PC-3 (cell line): Measurements from ENCODE around the gene BCAS4. TPM values are rescaled to one million over a fixed set of nuclear protein-coding genes. Genes with fewer than 3 reads are reported as not detected.

Experiments used
- ATAC-seq: fragments of 200-7000 bp; cut with Tn5 transposase; 2 replicates; pipeline ENCODE4 v1.9.1; 2020; ENCODE audit warnings: mild to moderate bottlenecking, moderate library complexity
- BruUV-seq: library from RNA; stranded (reverse); fragments of 400-500 nt; replicated peaks from 2 replicates; lab custom pipeline; 2021; lab: Mats Ljungman, UMichigan
- CTCF ChIA-PET: fragments of 300-600 bp; sonication (Branson Sonifier 250); formaldehyde crosslinking; loops from one replicate; lab custom pipeline; 2022; ENCODE audit warnings: antibody characterized with exemption; lab: Charles Lee
- POLR2A ChIA-PET: fragments of 300-600 bp; sonication (Branson Sonifier 250); formaldehyde crosslinking; loops from one replicate; lab custom pipeline; 2022; ENCODE audit warnings: antibody characterized with exemption; ENCODE audit not compliant: unreplicated experiment; lab: Charles Lee
- DNase-seq: peaks from one replicate; pipeline ENCODE4 v3.0.0-alpha.2; 2015
- H2AFZ ChIP-seq: fragments of 300-600 bp; sonication (generic); 2 replicates; pipeline ENCODE4 v1.6.0; 2016; ENCODE audit warnings: antibody characterized with exemption, low read length
- H3F3A ChIP-seq: fragments of 300-600 bp; sonication (generic); one replicate; pipeline ENCODE4 v1.6.0; 2017; ENCODE audit warnings: antibody characterized with exemption, low read length, control low read depth, mild to moderate bottlenecking; ENCODE audit not compliant: unreplicated experiment
- H3K27ac ChIP-seq: fragments of 300-600 bp; sonication (generic); 2 replicates; pipeline ENCODE4 v1.5.1; 2016; ENCODE audit warnings: mild to moderate bottlenecking, low read length
- H3K27me3 ChIP-seq: fragments of 300-600 bp; sonication (generic); 2 replicates; pipeline ENCODE4 v1.6.1; 2016; ENCODE audit warnings: low read length, mixed read lengths
- H3K36me3 ChIP-seq: fragments of 300-600 bp; sonication (generic); 2 replicates; pipeline ENCODE4 v1.6.1; 2016; ENCODE audit warnings: low read depth, mixed run types, low read length, mixed read lengths
- H3K4me1 ChIP-seq: fragments of 300-600 bp; sonication (generic); 2 replicates; pipeline ENCODE4 v1.5.1; 2016; ENCODE audit warnings: low read length; ENCODE audit not compliant: insufficient read depth
- H3K4me2 ChIP-seq: fragments of 300-600 bp; sonication (generic); 2 replicates; pipeline ENCODE4 v1.6.0; 2016; ENCODE audit warnings: low read length
- H3K4me3 ChIP-seq: fragments of 300-600 bp; sonication (generic); 2 replicates; pipeline ENCODE4 v1.5.1; 2016; ENCODE audit warnings: mild to moderate bottlenecking, low read length, mixed read lengths
- H3K79me2 ChIP-seq: fragments of 300-600 bp; sonication (generic); 2 replicates; pipeline ENCODE4 v1.6.1; 2017; ENCODE audit warnings: low read length, mixed read lengths
- H3K9ac ChIP-seq: fragments of 300-600 bp; sonication (generic); 2 replicates; pipeline ENCODE4 v1.6.0; 2016; ENCODE audit warnings: mild to moderate bottlenecking, low read length
- H3K9me2 ChIP-seq: fragments of 300-600 bp; sonication (generic); replicated peaks from 2 replicates; pipeline ENCODE4 v1.6.1; 2016; ENCODE audit warnings: mixed run types, low read length, mixed read lengths
- H3K9me3 ChIP-seq: fragments of 300-600 bp; sonication (generic); 2 replicates; pipeline ENCODE4 v1.6.1; 2016; ENCODE audit warnings: low read length, mixed read lengths
- H4K20me1 ChIP-seq: fragments of 300-600 bp; sonication (generic); 2 replicates; pipeline ENCODE4 v1.6.1; 2016; ENCODE audit warnings: low read length, mixed read lengths
- CTCF ChIP-seq: fragments of 300-600 bp; sonication (generic); conservative IDR thresholded peaks from 2 replicates; pipeline ENCODE4 v1.5.1; 2017; ENCODE audit warnings: antibody characterized with exemption, low read depth, mild to moderate bottlenecking, low read length
- EZH2 ChIP-seq: fragments of 300-600 bp; sonication (generic); IDR thresholded peaks from one replicate; pipeline ENCODE4 v1.6.1; 2017; ENCODE audit warnings: antibody characterized with exemption, mild to moderate bottlenecking, low read length; ENCODE audit not compliant: unreplicated experiment
- EZH2phosphoT487 ChIP-seq: fragments of 300-600 bp; sonication (generic); IDR thresholded peaks from 2 replicates; pipeline ENCODE4 v1.6.1; 2018; ENCODE audit warnings: mild to moderate bottlenecking, antibody characterized with exemption, low read length, borderline replicate concordance
- intact Hi-C: fragments of 100-400 bp; cut with micrococcal nuclease; formaldehyde crosslinking; loops from 2 replicates; pipeline ENCODE4 v1.9.0; 2023
- total RNA-seq: library from RNA; depleted of rRNA; stranded (reverse); fragments of >200 nt; gene quantifications from 2 replicates; pipeline ENCODE4 v1.2.3, GENCODE V29; 2014

The BCAS4 gene
- total RNA-seq, 1 experiment from 2014 or later = 56.9 TPM

DNA sequence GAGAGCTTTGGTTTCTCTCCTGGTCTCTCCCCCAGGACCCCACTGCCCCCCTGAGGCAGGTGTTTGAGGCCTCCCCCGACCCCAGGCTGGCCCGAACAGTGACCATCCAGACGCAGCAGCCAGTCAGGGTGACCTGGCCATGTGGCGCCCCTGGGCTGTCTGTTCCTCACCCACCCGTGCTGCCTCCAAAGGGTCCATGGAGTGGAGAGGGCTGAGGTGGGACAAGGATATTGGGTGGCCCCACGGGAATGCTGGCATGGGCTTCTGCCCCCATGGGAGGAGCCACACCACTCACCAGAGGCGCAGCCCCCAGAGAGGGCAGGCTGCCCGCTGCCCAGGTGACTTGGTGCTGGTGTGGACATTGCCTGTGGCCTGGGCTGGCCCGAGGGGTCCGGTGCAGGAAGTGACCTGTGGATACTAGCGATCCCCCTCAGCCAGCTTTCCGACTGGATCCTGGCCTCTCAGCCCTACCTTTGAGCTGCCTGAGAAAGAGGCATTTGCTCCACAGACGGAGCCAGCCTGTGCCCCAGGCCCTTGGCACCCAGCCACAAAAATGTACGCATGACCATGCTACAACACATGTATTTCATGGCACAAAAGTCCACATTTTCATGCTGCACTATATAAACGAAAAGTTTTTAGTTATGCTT is 50.8 kb downstream of the BCAS4 start:
- Histone ChIP-seq H3F3A (no peaks in the 10 kb centered on the region), H3K4me1 (peaks cover 9% of the 10 kb centered on the region), H4K20me1 (no peaks in the 10 kb centered on the region), H3K27ac (no peak overlapping the region), H2AFZ (no peak overlapping the region), H3K9ac (no peak overlapping the region), H3K4me3 (no peak overlapping the region), H3K9me3 (no peaks in the 10 kb centered on the region), H3K4me2 (no peak overlapping the region), H3K36me3 (no peaks in the 10 kb centered on the region), H3K9me2 (no peaks in the 10 kb centered on the region), H3K79me2 (no peaks in the 10 kb centered on the region), H3K27me3 (no peaks in the 10 kb centered on the region)
- intact Hi-C loops = no loop called here
- DNase-seq (no peak), ATAC-seq (no peak)
- ChIA-PET CTCF (no interaction called here), POLR2A (no interaction called here)
- BruUV-seq = no TSS peak
- no peak for TF ChIP-seq EZH2phosphoT487
- no peak for TF ChIP-seq EZH2
- TF ChIP-seq CTCF = no peak

- no peak overlapping the region for H3K9ac ChIP-seq
- H3K4me2 ChIP-seq = no peak overlapping the region
- H3K9me3 ChIP-seq = no peaks in the 10 kb centered on the region
- intact Hi-C loops = no loop called here
- no peak overlapping the region for H2AFZ ChIP-seq
- H3K36me3 ChIP-seq = no peaks in the 10 kb centered on the region
- no peak for ATAC-seq
- no peak for DNase-seq
- no peaks in the 10 kb centered on the region for H3K27me3 ChIP-seq
- TF ChIP-seq CTCF (no peak), EZH2 (no peak), EZH2phosphoT487 (no peak)
- H3K4me3 ChIP-seq = no peak overlapping the region
- CTCF ChIA-PET = no interaction called here
- no peak overlapping the region for H3K27ac ChIP-seq
- peaks cover 9% of the 10 kb centered on the region for H3K4me1 ChIP-seq
- H3K79me2 ChIP-seq = no peaks in the 10 kb centered on the region
- H4K20me1 ChIP-seq = no peaks in the 10 kb centered on the region
- POLR2A ChIA-PET = no interaction called here
- H3K9me2 ChIP-seq = no peaks in the 10 kb centered on the region
- BruUV-seq = no TSS peak
- H3F3A ChIP-seq = no peaks in the 10 kb centered on the region
Measured at GRCh38 chr20:50848341-50848808, 53.5 kb downstream of the BCAS4 start.

- H3K79me2 ChIP-seq = no peaks in the 10 kb centered on the region
- no peaks in the 10 kb centered on the region for H3F3A ChIP-seq
- ChIA-PET POLR2A (no interaction called here), CTCF (no interaction called here)
- no peaks in the 10 kb centered on the region for H3K9me3 ChIP-seq
- H3K4me1 ChIP-seq = peaks cover 9% of the 10 kb centered on the region
- no peak overlapping the region for H3K4me2 ChIP-seq
- no peak for DNase-seq
- TF ChIP-seq EZH2 (no peak), CTCF (no peak)
- no peak for ATAC-seq
- H3K4me3 ChIP-seq = no peak overlapping the region
- intact Hi-C loops = no loop called here
- no peaks in the 10 kb centered on the region for H4K20me1 ChIP-seq
- no peaks in the 10 kb centered on the region for H3K27me3 ChIP-seq
- H3K36me3 ChIP-seq = no peaks in the 10 kb centered on the region
- no peak overlapping the region for H2AFZ ChIP-seq
- H3K9ac ChIP-seq = no peak overlapping the region
- no peak overlapping the region for H3K27ac ChIP-seq
- no peaks in the 10 kb centered on the region for H3K9me2 ChIP-seq
- no TSS peak for BruUV-seq
Measured at GRCh38 chr20:50848846-50849673, 54.2 kb downstream of the BCAS4 start.
